Measurements from ENCODE around the gene SPATA19.
A peak's percentile ranks its signal among the peaks of the same experiment; 100 is the strongest.

Gene SPATA19

DNA sequence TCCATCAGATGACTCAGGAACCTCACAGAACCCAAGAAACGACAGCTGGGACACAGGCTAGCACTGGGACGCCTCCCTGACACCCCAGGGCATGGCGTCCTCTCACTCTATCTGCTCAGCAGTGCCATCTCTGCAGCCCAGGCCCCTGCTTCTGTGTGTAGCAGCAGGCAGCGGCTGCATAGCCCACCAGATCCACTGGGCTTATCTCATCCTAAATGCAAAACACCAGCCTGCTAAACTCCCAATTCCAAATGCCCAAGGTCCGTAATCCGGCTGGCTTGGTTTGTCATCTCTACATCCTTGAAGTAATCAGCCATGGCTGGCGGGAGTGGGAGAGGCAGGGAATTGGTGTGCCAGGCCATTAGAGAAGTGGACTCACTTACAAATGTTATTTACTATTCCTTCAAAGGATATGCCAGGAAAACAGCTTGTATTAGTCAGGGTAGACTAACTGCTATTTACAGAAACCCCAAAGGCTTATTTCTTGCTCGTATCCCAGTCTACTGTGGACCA lies 30.7 kb downstream of the SPATA19 start:
- Histone ChIP-seq H3K36me3 (ENCODE audit: insufficient read depth, low read length) (no peaks in the 10 kb centered on the region), H3K9ac (ENCODE audit: low read length) (no peak overlapping the region), H3K4me3 (ENCODE audit: low read depth in 1 of 2, low read length in 2 of 2) (no peak overlapping the region), H3K4me1 (ENCODE audit: insufficient read depth, low read length) (peaks cover 5% of the 10 kb centered on the region), H3K27me3 (ENCODE audit: control insufficient read depth in 1 of 2, insufficient read depth in 2 of 2, low read length in 2 of 2) (no peaks in the 10 kb centered on the region), H3K9me3 (ENCODE audit: low read length) (no peaks in the 10 kb centered on the region), H3K27ac (ENCODE audit: low read depth, low read length) (no peak overlapping the region)

DNA sequence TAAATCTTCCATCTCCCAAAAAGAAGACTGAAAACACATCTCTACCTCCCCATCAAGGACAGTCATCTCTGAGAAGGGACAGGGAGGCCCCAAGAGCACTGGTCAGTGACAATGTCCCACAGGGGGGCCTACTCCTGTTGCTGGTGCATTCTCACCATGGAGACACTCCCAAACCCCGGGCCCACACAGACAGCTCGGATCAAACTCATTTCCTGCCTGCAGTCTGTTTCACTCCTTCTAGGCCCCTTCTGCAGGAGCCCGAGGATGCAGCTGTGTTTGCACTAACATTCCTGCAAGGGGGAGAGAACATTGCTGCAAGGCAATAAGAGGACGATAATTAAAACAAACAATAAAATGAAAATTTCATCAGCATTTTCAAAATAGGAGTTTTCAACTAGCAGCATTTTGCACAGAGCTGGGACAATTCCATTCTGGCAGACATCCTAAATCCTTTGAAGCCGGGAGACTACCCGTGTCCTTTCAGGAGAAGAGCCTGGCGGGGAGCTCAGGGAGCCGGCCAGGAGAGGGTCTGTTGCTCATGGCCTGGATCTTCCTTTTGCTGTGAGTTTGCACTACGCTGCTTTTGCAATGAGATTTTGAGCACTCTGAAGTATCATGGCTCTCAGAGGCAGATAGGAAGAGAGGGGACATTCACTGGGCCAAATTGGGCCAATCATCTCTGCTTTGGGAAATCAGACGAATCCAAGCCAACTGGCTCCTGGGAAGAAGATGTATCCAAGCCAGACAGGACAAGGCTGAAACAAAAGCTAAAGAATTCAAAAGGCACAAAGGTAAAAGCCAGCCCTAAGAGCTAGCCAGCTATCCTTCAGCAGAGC lies 33.2 kb downstream of the SPATA19 start:
- Histone ChIP-seq H3K4me1 (ENCODE audit: insufficient read depth, low read length) (peaks cover 5% of the 10 kb centered on the region), H3K9ac (ENCODE audit: low read length) (no peak overlapping the region), H3K27me3 (ENCODE audit: control insufficient read depth in 1 of 2, insufficient read depth in 2 of 2, low read length in 2 of 2) (no peaks in the 10 kb centered on the region), H3K27ac (ENCODE audit: low read depth, low read length) (no peak overlapping the region), H3K9me3 (ENCODE audit: low read length) (no peaks in the 10 kb centered on the region), H3K4me3 (ENCODE audit: low read depth in 1 of 2, low read length in 2 of 2) (no peak overlapping the region), H3K36me3 (ENCODE audit: insufficient read depth, low read length) (no peaks in the 10 kb centered on the region)

DNA sequence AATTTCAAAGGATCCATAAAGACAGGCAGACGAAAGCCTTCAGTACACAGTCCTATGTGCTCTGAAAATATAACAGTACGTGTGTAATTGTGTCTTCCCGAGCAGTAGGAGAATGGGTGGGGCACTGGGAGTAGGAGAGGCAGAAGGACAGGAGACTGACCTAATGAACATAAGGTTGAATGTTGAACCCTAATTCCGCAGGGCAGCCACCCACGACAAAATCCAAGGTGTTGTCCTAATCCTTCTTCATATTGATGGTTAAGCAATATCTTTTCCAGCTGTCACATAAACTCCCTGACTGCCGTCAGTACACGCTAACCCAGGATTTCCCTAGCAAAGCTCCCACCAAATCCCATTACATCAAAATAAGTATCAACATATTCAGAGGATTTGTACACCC lies 34.5 kb downstream of the SPATA19 start:
- Histone ChIP-seq H3K27me3 (ENCODE audit: control insufficient read depth in 1 of 2, insufficient read depth in 2 of 2, low read length in 2 of 2) (no peaks in the 10 kb centered on the region), H3K4me3 (ENCODE audit: low read depth in 1 of 2, low read length in 2 of 2) (no peak overlapping the region), H3K9ac (ENCODE audit: low read length) (no peak overlapping the region)

DNA sequence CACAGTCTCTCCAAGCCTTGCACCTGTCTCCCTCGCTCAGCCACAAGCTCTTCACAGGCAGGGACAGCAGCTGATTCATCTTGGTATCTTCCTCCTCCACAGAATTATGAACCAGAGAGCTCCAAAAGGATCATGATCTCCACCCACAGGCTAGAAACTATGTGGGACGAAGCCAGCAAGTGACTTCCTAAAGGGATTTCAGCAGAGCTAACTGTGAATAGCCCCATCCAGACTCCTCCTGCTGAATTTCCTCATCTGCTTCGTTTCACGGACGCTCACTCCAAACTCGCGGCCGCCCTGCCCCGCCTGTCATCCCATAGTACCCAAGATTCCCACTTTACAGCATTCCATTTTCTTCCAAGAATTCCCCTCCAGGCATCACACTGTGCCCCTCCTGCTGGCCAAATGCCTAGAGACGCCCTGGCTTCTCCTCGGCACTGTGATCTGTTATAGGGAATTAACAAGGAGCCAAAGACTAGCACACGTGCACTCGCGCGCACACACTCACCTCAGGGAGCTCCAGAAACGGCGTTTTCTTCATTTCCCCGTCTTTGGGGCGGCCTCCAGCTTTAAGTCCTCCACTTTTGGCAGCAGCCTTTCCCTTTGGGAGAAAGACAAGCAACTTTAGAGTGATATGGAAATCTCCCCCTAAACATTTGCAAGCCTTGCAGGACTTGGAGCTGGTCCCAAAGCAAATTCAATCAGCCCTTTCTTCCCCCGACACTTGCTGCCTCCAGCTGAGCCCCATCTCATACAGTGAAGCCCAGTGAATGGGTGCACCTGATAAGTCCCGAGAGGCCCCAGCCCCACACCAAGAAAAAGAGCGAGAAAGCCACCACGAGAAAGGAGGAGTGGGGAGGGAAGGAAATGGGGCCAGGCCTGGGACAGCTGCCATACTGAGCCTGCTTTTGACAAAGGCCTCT lies 35.5 kb downstream of the SPATA19 start:
- H3K9ac ChIP-seq (ENCODE audit: low read length), result no peak overlapping the region
- no peak overlapping the region for H3K27ac ChIP-seq (ENCODE audit: low read depth, low read length)
- H3K4me3 ChIP-seq (ENCODE audit: low read depth in 1 of 2, low read length in 2 of 2), result peak overlapping the region in 1 of 2 donors; percentile 30
- no peaks in the 10 kb centered on the region for H3K27me3 ChIP-seq (ENCODE audit: control insufficient read depth in 1 of 2, insufficient read depth in 2 of 2, low read length in 2 of 2)
- H3K9me3 ChIP-seq (ENCODE audit: low read length), result no peaks in the 10 kb centered on the region
- H3K4me1 ChIP-seq (ENCODE audit: insufficient read depth, low read length), result peaks cover 5% of the 10 kb centered on the region
- H3K36me3 ChIP-seq (ENCODE audit: insufficient read depth, low read length), result no peaks in the 10 kb centered on the region

More for the DNA sequence above, 34.5 kb downstream of the SPATA19 start:
- Histone ChIP-seq H3K36me3 (ENCODE audit: insufficient read depth, low read length) (no peaks in the 10 kb centered on the region), H3K4me1 (ENCODE audit: insufficient read depth, low read length) (peaks cover 5% of the 10 kb centered on the region), H3K27ac (ENCODE audit: low read depth, low read length) (no peak overlapping the region), H3K9me3 (ENCODE audit: low read length) (no peaks in the 10 kb centered on the region)

DNA sequence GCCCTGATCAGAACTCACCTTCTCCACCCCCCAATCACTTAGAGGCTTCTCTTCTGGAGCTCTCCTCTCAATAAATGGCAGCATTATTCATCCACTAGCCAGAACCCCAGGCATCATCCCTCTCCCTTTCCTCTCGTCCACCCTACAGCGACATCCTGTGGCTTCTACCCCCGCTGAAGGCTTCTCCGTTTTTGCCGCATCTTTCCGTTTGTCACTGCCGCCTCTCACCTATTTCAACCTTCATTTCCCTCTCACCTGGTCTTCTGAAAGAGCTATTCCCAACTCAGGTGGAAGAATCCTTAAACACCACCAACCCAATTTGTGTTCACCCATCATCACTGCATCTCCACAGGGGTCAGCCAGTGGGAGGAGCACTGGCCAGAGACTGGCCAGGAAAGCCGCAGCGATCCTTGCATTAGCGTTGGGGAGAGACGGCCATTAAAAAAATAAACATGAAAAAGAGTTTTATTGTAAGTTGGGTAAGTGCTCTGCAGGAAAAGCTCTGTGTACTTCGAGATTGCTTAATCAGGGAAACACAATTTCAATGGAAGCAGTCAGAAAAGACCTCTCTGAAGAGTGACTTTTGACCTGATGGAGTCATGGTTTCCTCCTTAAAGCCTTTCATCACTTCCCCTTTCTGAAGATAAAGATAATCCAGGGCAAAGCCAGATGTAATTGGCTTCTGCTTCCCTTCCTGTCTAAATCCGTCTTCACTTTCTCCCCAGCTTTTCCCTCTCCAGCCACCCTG lies 36.7 kb downstream of the SPATA19 start:
- H3K36me3 ChIP-seq (ENCODE audit: insufficient read depth, low read length), result no peaks in the 10 kb centered on the region
- no peak overlapping the region for H3K27ac ChIP-seq (ENCODE audit: low read depth, low read length)
- H3K4me1 ChIP-seq (ENCODE audit: insufficient read depth, low read length), result peaks cover 5% of the 10 kb centered on the region

DNA sequence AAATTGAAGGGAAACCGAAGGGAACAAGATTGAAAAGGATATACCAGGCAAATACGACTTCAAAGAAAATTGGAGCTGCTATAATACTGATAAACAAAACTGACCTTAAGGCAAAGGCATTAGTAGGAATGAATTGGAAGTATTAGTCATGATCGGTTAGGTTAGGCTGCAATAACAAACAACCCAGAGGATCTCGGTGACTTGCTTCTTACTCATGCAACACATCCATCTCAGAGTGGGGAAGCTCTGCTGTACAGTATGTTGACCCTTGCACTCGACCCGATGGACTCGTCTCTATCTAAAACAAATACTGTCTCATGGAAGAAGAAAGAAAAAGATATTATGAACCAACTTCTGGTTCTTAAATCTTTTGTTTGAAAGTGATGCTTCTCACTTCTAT lies 42.3 kb downstream of the SPATA19 start:
- no peaks in the 10 kb centered on the region for H3K27me3 ChIP-seq (ENCODE audit: control insufficient read depth in 1 of 2, insufficient read depth in 2 of 2, low read length in 2 of 2)
- H3K9me3 ChIP-seq (ENCODE audit: low read length), result no peaks in the 10 kb centered on the region
- H3K27ac ChIP-seq (ENCODE audit: low read depth, low read length), result no peak overlapping the region
- H3K36me3 ChIP-seq (ENCODE audit: insufficient read depth, low read length), result no peaks in the 10 kb centered on the region
- H3K9ac ChIP-seq (ENCODE audit: low read length), result no peak overlapping the region
- no peaks in the 10 kb centered on the region for H3K4me1 ChIP-seq (ENCODE audit: insufficient read depth, low read length)
- H3K4me3 ChIP-seq (ENCODE audit: low read depth in 1 of 2, low read length in 2 of 2), result no peak overlapping the region

More for the DNA sequence above, 36.7 kb downstream of the SPATA19 start:
- no peaks in the 10 kb centered on the region for H3K9me3 ChIP-seq (ENCODE audit: low read length)
- H3K9ac ChIP-seq (ENCODE audit: low read length), result no peak overlapping the region
- H3K27me3 ChIP-seq (ENCODE audit: control insufficient read depth in 1 of 2, insufficient read depth in 2 of 2, low read length in 2 of 2), result no peaks in the 10 kb centered on the region
- H3K4me3 ChIP-seq (ENCODE audit: low read depth in 1 of 2, low read length in 2 of 2), result no peak overlapping the region

DNA sequence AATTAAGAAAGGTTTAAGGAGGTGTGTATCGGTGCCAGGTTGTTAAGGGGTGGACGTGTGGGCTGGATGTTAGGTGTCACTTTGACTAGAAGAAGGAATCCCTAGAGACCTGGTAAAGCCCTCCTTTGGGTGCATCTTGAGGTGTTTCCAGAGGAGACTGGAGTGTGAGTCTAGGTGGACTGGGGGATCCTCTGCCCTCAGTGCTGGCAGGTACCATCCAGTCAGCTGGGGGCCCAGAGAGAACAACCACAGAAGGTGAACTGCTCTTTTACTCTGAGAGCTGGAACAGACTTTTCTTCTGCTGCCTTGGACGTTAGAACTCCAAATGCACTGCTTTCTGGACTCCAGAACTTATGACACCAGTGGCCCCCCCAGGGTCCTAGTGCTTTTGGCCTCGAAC lies 44.0 kb downstream of the SPATA19 start:
- H3K27ac ChIP-seq (ENCODE audit: low read depth, low read length), result no peak overlapping the region
- no peaks in the 10 kb centered on the region for H3K9me3 ChIP-seq (ENCODE audit: low read length)
- no peaks in the 10 kb centered on the region for H3K27me3 ChIP-seq (ENCODE audit: control insufficient read depth in 1 of 2, insufficient read depth in 2 of 2, low read length in 2 of 2)
- H3K4me3 ChIP-seq (ENCODE audit: low read depth in 1 of 2, low read length in 2 of 2), result no peak overlapping the region
- no peak overlapping the region for H3K9ac ChIP-seq (ENCODE audit: low read length)
- H3K36me3 ChIP-seq (ENCODE audit: insufficient read depth, low read length), result no peaks in the 10 kb centered on the region
- H3K4me1 ChIP-seq (ENCODE audit: insufficient read depth, low read length), result no peaks in the 10 kb centered on the region

DNA sequence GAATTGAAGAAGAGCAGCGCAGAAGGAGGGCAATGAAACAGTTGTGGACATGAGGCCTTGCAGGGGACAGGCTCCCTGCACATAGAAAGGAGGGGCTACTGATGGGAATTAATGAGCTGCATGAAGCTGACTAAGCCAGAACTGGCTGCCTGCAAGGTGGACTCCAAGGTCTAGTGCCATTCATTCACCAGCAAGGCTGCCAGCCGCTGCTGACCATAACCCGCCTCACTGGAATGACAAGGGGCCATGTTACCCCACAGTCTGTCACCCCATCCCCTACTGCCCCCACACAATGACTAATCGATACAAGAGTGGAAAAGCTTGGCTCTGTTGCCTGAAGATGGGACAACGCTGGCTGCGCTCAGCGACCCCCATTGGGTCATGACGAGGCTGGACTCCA lies 44.6 kb downstream of the SPATA19 start:
- H3K4me3 ChIP-seq (ENCODE audit: low read depth in 1 of 2, low read length in 2 of 2), result no peak overlapping the region
- no peaks in the 10 kb centered on the region for H3K4me1 ChIP-seq (ENCODE audit: insufficient read depth, low read length)
- H3K9me3 ChIP-seq (ENCODE audit: low read length), result no peaks in the 10 kb centered on the region
- no peaks in the 10 kb centered on the region for H3K36me3 ChIP-seq (ENCODE audit: insufficient read depth, low read length)
- H3K9ac ChIP-seq (ENCODE audit: low read length), result no peak overlapping the region
- no peak overlapping the region for H3K27ac ChIP-seq (ENCODE audit: low read depth, low read length)
- H3K27me3 ChIP-seq (ENCODE audit: control insufficient read depth in 1 of 2, insufficient read depth in 2 of 2, low read length in 2 of 2), result no peaks in the 10 kb centered on the region

DNA sequence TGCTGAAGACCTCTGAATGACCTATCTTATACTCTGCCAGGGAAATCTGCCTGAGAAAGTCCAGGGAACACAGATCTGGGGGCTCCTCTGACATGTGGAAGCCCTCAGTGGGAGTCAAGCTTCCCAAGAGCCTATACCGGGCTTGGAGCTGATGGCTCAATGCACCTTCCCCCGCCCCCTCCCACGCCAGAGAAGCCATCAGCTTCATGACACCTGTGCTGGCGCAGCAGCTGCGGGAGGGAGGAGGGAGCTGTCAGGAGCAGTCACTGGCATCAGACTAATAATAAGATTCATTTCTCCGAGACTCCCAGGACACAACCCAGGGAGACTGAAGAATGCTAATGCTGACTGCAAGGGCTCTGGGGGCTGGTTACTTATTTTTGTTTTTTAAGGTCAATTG lies 47.8 kb downstream of the SPATA19 start:
- peaks cover 8% of the 10 kb centered on the region for H3K9me3 ChIP-seq (ENCODE audit: low read length)
- no peak overlapping the region for H3K4me3 ChIP-seq (ENCODE audit: low read depth in 1 of 2, low read length in 2 of 2)
- H3K9ac ChIP-seq (ENCODE audit: low read length), result no peak overlapping the region
- H3K4me1 ChIP-seq (ENCODE audit: insufficient read depth, low read length), result no peaks in the 10 kb centered on the region
- no peaks in the 10 kb centered on the region for H3K36me3 ChIP-seq (ENCODE audit: insufficient read depth, low read length)
- H3K27ac ChIP-seq (ENCODE audit: low read depth, low read length), result no peak overlapping the region
- H3K27me3 ChIP-seq (ENCODE audit: control insufficient read depth in 1 of 2, insufficient read depth in 2 of 2, low read length in 2 of 2), result no peaks in the 10 kb centered on the region

DNA sequence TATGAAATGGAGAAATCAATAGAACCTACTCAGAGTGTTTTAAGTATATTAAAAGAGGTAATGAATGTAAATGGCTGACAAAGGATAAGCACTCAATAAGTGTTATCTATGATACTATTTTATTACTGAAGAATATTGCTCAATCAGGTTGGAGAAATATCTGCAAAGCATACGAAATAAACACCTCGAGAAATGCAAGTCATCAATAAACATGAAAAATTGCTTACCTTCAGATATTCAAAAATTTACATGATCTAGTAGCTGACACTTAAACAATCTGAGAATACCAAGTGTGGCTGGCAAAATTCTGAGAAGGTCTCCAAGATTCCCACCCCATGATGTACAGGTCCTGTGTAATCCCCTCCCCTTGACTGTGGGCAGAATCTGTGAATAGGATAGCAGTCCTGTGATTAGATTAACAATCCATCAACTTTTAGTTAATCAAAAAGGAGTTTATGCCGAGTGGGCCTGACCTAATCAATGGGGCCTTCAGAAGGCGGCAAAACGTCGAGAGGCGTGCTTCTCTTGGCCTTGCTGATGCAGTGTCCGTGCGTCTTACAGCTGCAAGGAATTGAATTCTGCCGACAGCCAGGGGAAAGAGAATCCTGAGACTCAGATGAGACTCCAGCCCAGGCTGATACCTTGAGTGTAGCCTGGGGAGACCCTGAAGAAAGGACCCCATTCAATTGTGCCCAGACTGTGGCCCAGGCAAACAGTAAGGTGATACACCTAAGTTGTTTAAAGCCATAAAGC lies 49.1 kb downstream of the SPATA19 start:
- Histone ChIP-seq H3K27ac (ENCODE audit: low read depth, low read length) (no peak overlapping the region), H3K27me3 (ENCODE audit: control insufficient read depth in 1 of 2, insufficient read depth in 2 of 2, low read length in 2 of 2) (no peaks in the 10 kb centered on the region), H3K4me1 (ENCODE audit: insufficient read depth, low read length) (no peaks in the 10 kb centered on the region), H3K36me3 (ENCODE audit: insufficient read depth, low read length) (no peaks in the 10 kb centered on the region), H3K9ac (ENCODE audit: low read length) (no peak overlapping the region), H3K9me3 (ENCODE audit: low read length) (peaks cover 8% of the 10 kb centered on the region), H3K4me3 (ENCODE audit: low read depth in 1 of 2, low read length in 2 of 2) (no peak overlapping the region)

Measured in muscle layer of colon (tissue), 2 donors.